Mucosa of gallbladder (tissue), 1 donor: Measurements from ENCODE around the gene PRKG1. TPM values are rescaled to one million over a fixed set of nuclear protein-coding genes. Genes with fewer than 3 reads are reported as not detected.

ENCODE experiments used
- DNase-seq: peaks from one replicate; pipeline ENCODE4 v3.0.0-alpha.2; 2020; ENCODE audit warnings: low spot score
- total RNA-seq: library from RNA; stranded (reverse); gene quantifications from one replicate; pipeline ENCODE4 v1.2.1, GENCODE V29; 2021
- donor health status: DM: no; HTN: no; CAD: no.

Gene PRKG1
- total RNA-seq, 1 donor from 2014 or later = 28.3 TPM

DNA sequence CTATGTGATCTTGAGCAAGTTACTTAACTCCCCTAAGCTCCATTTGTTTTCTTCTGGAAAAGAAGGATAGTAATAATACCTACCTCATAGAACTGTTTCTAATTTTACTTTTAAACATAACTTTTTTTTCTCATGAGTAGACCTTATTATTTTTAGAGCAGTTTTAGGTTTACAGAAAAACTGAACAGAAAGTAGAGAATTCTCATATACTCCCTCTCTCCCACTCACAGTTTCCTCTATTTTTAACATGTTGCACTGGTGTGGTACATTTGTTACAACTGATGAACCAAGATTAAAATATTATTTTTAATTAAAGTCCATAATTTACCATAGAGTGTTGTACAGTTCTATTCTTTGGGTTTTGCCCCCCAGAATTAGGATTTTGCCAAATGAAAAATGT, 846.4 kb downstream of the PRKG1 start:
- DNase-seq = no peak

- no peak for DNase-seq
Measured at GRCh38 chr10:51924359-51924758, 850.1 kb downstream of the PRKG1 start.

- DNase-seq = no peak
Measured at GRCh38 chr10:51926337-51926736, 852.0 kb downstream of the PRKG1 start.

DNA sequence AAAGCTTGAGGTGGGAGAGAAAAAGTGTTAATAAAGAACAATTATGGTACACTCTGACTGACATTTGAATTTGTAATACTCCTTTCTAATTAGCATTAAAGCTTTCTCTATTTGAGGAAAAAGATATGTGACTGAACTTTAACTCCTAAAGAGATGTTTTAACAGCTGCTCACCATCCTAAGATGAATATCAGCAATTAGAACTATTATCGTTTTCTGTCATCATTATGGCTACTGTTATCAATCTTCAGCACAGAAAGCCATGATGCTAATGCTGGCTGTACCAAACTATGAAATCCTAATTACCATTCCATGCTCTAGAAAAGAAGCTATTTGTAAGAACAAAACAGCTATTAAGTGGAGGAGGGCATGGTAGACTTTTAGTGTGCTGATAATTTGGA, 853.9 kb downstream of the PRKG1 start:
- no peak for DNase-seq

GRCh38 chr10:51932530-51932929, 858.2 kb downstream of the PRKG1 start:
- DNase-seq = no peak

DNA sequence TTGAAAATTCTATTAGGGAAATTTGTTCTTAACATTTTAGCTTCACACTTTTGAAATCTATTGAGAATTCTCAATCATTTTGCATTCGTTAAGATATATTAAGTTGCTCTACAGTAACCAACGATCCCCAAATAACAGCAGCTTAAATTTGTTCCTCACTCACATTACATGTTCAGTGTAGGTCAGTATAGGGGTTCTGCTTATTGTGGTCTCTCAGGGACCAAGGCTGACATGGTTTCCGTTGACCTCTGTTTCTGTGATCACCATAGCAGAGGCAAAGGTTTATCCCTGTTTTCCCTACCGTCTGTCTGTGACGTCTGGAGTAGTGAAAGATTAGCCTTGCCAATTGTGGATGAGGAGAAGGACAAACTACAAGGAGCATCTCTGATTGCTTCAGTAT, 860.1 kb downstream of the PRKG1 start:
- DNase-seq = no peak

GRCh38 chr10:51935341-51935740, 861.1 kb downstream of the PRKG1 start:
- DNase-seq = no peak

GRCh38 chr10:51937308-51938140, 863.2 kb downstream of the PRKG1 start:
- no peak for DNase-seq

- DNase-seq = no peak
Measured at GRCh38 chr10:51950371-51950995, 876.2 kb downstream of the PRKG1 start.

GRCh38 chr10:51950996-51951555, 876.8 kb downstream of the PRKG1 start:
- DNase-seq = no peak

DNA sequence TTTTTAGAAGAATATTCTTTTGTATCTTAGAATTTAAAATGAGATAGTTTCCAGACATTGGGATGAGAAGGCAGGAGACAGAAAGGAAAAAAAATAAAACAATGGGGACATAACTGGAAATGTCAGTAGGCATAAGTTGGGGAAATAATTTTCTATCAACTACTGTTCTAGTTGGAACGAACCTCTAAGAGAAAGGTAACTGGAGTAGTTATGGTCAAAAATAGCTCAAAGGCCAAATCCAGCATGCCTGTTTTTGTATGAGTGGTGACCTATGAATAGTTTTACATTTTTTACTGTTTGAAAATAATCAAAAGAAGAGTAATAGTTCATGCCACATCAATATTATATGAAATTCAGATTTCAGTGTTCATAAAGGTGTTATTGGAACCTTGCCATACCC, 877.3 kb downstream of the PRKG1 start:
- no peak for DNase-seq

- no peak for DNase-seq
Measured at GRCh38 chr10:51952056-51952455, 877.8 kb downstream of the PRKG1 start.

- no peak for DNase-seq
Measured at GRCh38 chr10:51955696-51956095, 881.4 kb downstream of the PRKG1 start.

DNA sequence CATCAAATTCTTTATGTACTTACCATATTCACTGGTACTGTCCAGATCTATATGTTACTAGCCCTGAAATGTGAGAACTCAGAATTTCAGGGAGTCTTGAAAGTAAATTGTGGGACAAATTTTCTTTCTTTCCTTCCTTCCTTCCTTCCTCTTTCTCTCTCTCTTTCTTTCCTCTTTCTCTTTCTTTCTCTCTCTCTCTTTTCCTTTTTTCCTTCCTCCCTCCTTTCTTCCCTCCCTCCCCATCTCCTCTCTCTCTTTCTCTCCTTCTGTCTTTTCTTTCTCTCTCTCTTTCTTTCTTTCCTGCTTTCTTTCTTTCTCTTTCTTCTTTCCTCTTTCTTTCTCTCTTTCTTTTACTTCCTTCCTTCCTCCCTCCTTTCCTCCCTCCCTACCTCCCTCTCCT, 882.5 kb downstream of the PRKG1 start:
- DNase-seq = no peak

- DNase-seq = no peak
Measured at GRCh38 chr10:51960494-51960895, 886.2 kb downstream of the PRKG1 start.

GRCh38 chr10:51961401-51961800, 887.1 kb downstream of the PRKG1 start:
- DNase-seq = no peak

- no peak for DNase-seq
Measured at GRCh38 chr10:51964630-51965029, 890.3 kb downstream of the PRKG1 start.

- no peak for DNase-seq
Measured at GRCh38 chr10:51965451-51965850, 891.2 kb downstream of the PRKG1 start.

DNA sequence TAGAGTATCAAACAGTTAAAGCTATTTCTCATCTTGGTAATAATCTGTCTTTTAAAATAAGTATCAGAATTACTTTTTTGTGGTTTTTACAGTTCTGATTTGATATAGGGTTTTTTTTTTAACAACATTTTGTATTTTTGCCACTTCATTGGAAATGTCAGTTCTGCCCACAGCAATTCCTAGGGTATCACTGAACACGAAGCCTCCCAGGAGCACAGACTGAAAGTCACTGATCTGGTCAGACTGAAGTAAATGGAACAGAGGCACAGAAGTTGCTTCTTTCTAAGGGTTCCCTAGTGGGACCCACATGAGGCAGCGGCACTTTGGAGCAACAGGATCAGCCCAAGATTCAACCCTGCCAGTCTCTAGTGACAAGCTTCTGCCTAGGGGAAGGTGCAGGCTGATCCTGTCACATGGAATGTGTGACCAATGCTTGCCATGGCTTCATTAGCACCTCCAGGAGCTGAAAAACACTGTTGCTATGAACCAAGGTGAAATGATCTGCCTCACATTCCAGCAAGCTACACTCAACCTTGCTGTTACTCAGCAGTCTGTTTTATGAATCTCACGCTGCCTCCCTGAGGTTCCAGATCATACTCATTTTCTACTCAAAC, 898.6 kb downstream of the PRKG1 start:
- DNase-seq = no peak

- no peak for DNase-seq
Measured at GRCh38 chr10:51980752-51981151, 906.5 kb downstream of the PRKG1 start.

DNA sequence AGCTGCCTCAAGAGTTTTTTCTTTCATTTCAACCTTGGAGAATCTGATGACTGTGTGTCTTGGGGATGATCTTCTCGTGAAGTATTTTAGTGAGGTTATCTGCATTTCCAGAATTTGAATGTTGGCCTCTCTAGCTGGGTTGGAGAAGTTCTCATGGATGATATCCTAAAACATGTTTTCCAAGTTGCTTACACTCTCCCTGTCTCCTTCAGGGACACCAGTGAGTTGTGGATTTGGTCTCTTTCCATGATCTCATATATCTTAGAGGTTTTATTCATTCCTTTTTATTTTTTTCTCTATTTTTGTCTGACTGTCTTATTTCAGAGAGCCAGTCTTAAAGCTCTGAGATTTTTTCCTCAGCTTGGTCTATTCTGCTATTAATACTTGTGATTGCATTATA, 907.4 kb downstream of the PRKG1 start:
- no peak for DNase-seq

- DNase-seq = no peak
Measured at GRCh38 chr10:51983481-51983880, 909.2 kb downstream of the PRKG1 start.

GRCh38 chr10:51985336-51985735, 911.0 kb downstream of the PRKG1 start:
- no peak for DNase-seq
